GM12878 (cell line): ENCODE results near the gene ARHGAP6. TPM values are rescaled to one million over a fixed set of nuclear protein-coding genes. Genes with fewer than 3 reads are reported as not detected.

ENCODE experiments used
- ATAC-seq: fragments of 200-7000 bp; cut with Tn5 transposase; 3 replicates; pipeline ENCODE4 v1.9.1; 2020; ENCODE audit warnings: mild to moderate bottlenecking, moderate library complexity
- BruUV-seq: library from RNA; stranded (reverse); fragments of 400-500 nt; replicated peaks from 2 replicates; lab custom pipeline; 2021; lab: Mats Ljungman, UMichigan
- CTCF ChIA-PET: fragments of 300-600 bp; sonication (Branson Sonifier 250); formaldehyde crosslinking; extraction: SDS; loops from one replicate; lab custom pipeline; 2021; ENCODE audit warnings: inconsistent platforms; lab: Yijun Ruan, JAX
- POLR2A ChIA-PET: fragments of 350-600 bp; formaldehyde crosslinking; extraction: SDS; loops from one replicate; lab custom pipeline; 2021; ENCODE audit warnings: inconsistent platforms; lab: Charles Lee
- RAD21 ChIA-PET: fragments of 300-600 bp; sonication (Branson Sonifier 250); formaldehyde crosslinking; loops from one replicate; lab custom pipeline; 2023; ENCODE audit warnings: antibody characterized with exemption; ENCODE audit not compliant: unreplicated experiment; lab: Charles Lee
- SMC1A ChIA-PET: fragments of 300-600 bp; sonication (Branson Sonifier 250); formaldehyde crosslinking; loops from one replicate; lab custom pipeline; 2023; ENCODE audit not compliant: unreplicated experiment, uncharacterized antibody; lab: Charles Lee
- DNase-seq: peaks from one replicate; pipeline ENCODE4 v3.0.0-alpha.2; 2011; ENCODE audit warnings: low read depth, low spot score
- FAIRE-seq: peaks from 3 replicates; lab custom pipeline; 2011; peaks lifted over from hg19 to GRCh38; lab: Jason Lieb, UNC
- H2AFZ ChIP-seq: 2 replicates; pipeline ENCODE4 v1.6.0; 2011; ENCODE audit warnings: low read depth, low read length, control low read depth; ENCODE audit not compliant: control insufficient read depth
- H3K27ac ChIP-seq: 2 replicates; pipeline ENCODE4 v1.5.1; 2011; ENCODE audit warnings: control low read depth; ENCODE audit not compliant: control insufficient read depth, insufficient read depth
- H3K27me3 ChIP-seq, 2 experiments: replicated peaks in 1 of 2; 2 replicates each; pipeline versions ENCODE4 v1.6.0 to v1.6.1; 2011; ENCODE audit warnings: low read length in 1 of 2; ENCODE audit not compliant: control insufficient read depth in 2 of 2, insufficient read depth in 2 of 2
- H3K36me3 ChIP-seq, 2 experiments: 2 replicates each; pipeline ENCODE4 v1.5.1; 2011; ENCODE audit warnings: low read length in 1 of 2; ENCODE audit not compliant: control insufficient read depth in 2 of 2, insufficient read depth in 2 of 2
- H3K4me1 ChIP-seq: 2 replicates; pipeline ENCODE4 v1.6.1; 2011; ENCODE audit warnings: mild to moderate bottlenecking, low read length, moderate library complexity, mixed read lengths; ENCODE audit not compliant: control insufficient read depth, insufficient read depth
- H3K4me2 ChIP-seq: 2 replicates; pipeline ENCODE4 v1.6.0; 2011; ENCODE audit warnings: control low read depth; ENCODE audit not compliant: control insufficient read depth, insufficient read depth
- H3K4me3 ChIP-seq: fragments of 200-600 bp; sonication (generic); 2 replicates; pipeline ENCODE4 v1.5.1; 2016
- H3K79me2 ChIP-seq: 2 replicates; pipeline ENCODE4 v1.6.0; 2011; ENCODE audit warnings: low read length; ENCODE audit not compliant: control insufficient read depth, insufficient read depth
- H3K9ac ChIP-seq: 2 replicates; pipeline ENCODE4 v1.8.0; 2011; ENCODE audit warnings: low read length, control low read depth, mixed read lengths; ENCODE audit not compliant: control insufficient read depth, insufficient read depth
- H3K9me3 ChIP-seq: replicated peaks from 3 replicates; pipeline ENCODE4 v1.5.1; 2011; ENCODE audit warnings: mild to moderate bottlenecking, low read length; ENCODE audit not compliant: control insufficient read depth, insufficient read depth
- H4K20me1 ChIP-seq: 2 replicates; pipeline ENCODE4 v1.6.0; 2011; ENCODE audit not compliant: control insufficient read depth, insufficient read depth
- BRCA1 ChIP-seq: IDR thresholded peaks from 2 replicates; pipeline ENCODE4 v1.6.1; 2011; ENCODE audit warnings: low read depth, low read length, improper control_type of control experiment
- GATAD2B ChIP-seq: fragments of 450-650 bp; conservative IDR thresholded peaks from 2 replicates; pipeline ENCODE4 v1.6.1; 2017; ENCODE audit warnings: low read depth, mild to moderate bottlenecking, moderate library complexity
- HDAC6 ChIP-seq: fragments of 200-600 bp; sonication (generic); IDR thresholded peaks from one replicate; pipeline ENCODE4 v1.8.0; 2017; ENCODE audit warnings: antibody characterized with exemption; ENCODE audit not compliant: unreplicated experiment
- JUND ChIP-seq: IDR thresholded peaks from 2 replicates; pipeline ENCODE4 v1.6.1; 2012; ENCODE audit warnings: low read depth, mild to moderate bottlenecking, low read length, improper control_type of control experiment, moderate library complexity
- MXI1 ChIP-seq: fragments of 150-350 bp; IDR thresholded peaks from 2 replicates; pipeline ENCODE4 v1.6.1; 2011; ENCODE audit warnings: low read depth, mild to moderate bottlenecking, inconsistent platforms, low read length, improper control_type of control experiment
- SMARCA5 ChIP-seq: fragments of 450-650 bp; IDR thresholded peaks from 2 replicates; pipeline ENCODE4 v1.6.1; 2017; ENCODE audit warnings: mild to moderate bottlenecking
- WRNIP1 ChIP-seq: IDR thresholded peaks from 2 replicates; pipeline ENCODE4 v1.6.1; 2011; ENCODE audit warnings: low read depth, low read length, improper control_type of control experiment, borderline replicate concordance
- WGBS: methylation state at CpG from one replicate; pipeline ENCODE4 v1.1.6; 2016; ENCODE audit warnings: low lambda C conversion rate; ENCODE audit not compliant: insufficient replicate concordance, insufficient coverage; ENCODE audit errors: missing lambda C conversion rate; 5-methylcytosine and 5-hydroxymethylcytosine counted together
- in situ Hi-C: fragments of 300-500 bp; cut with MboI; formaldehyde crosslinking; loops from 9 replicates; pipeline ENCODE4 v1.14.3; 2018; ENCODE audit warnings: mixed read lengths
- intact Hi-C: fragments of 100-400 bp; cut with micrococcal nuclease; formaldehyde crosslinking; loops from one replicate; pipeline ENCODE4 v1.14.2; 2022; ENCODE audit not compliant: unreplicated experiment
- polyA plus RNA-seq, 11 experiments: library from polyadenylated mRNA; depleted of rRNA in 4 of 11; unstranded in 6 of 11; stranded (reverse) in 5 of 11; fragments of >200 nt; fragmentation: Nextera tagmentation in 4 of 11; fragmentation: Illumina TruSeq in 1 of 11; extraction: Ambion mirVana in 4 of 11; extraction: Trizol in 1 of 11; gene quantifications; 1 replicate in 1 of 11; 2 replicates in 10 of 11; pipeline versions ENCODE4 v1.2.1 to v1.2.3, GENCODE V29; 2011 to 2016; ENCODE audit warnings: inconsistent platforms in 2 of 11, missing spikeins in 2 of 11, low read depth in 1 of 11
- total RNA-seq, 4 experiments: library from RNA; depleted of rRNA in 3 of 4; stranded (reverse); fragments of >200 nt in 3 of 4; fragmentation: Illumina TruSeq in 1 of 4; extraction: Trizol in 1 of 4; gene quantifications; 2 replicates each; pipeline versions ENCODE4 v1.2.1 to v1.2.3, GENCODE V29; 2013 to 2021

ARHGAP6 gene
- total and polyA plus RNA-seq, 10 of the 15 experiments (the other 5 are each of a cell fraction or from before 2014, with no cell fraction given) = 0.20 to 1.8 (median 0.76) TPM

GRCh38 chrX:11393949-11394654 lies 271.6 kb downstream of the ARHGAP6 start:
- ATAC-seq (no peak), DNase-seq (no peak), FAIRE-seq (no peak)
- no peaks in the 10 kb centered on the region for H3K79me2 ChIP-seq
- H3K9me3 ChIP-seq = no peaks in the 10 kb centered on the region
- SMC1A ChIA-PET = no interaction called here
- CTCF ChIA-PET = interaction anchor here (1.2 to 1.3 kb wide), 2 partner anchors 13 to 137 kb away, joined by 4 to 7 read pairs; no protein-coding TSS in a partner anchor
- H3K9ac ChIP-seq = no peak overlapping the region
- RAD21 ChIA-PET = interaction anchor here (1.4 kb wide), 1 partner anchor 13 kb away, joined by 4 read pairs; no protein-coding TSS in a partner anchor
- no peaks in the 10 kb centered on the region for H4K20me1 ChIP-seq
- no peaks in the 10 kb centered on the region for H3K27me3 ChIP-seq
- no TSS peak for BruUV-seq
- POLR2A ChIA-PET = no interaction called here
- no peaks in the 10 kb centered on the region for H3K4me1 ChIP-seq
- TF ChIP-seq HDAC6 (no peak), BRCA1 (no peak), GATAD2B (no peak)
- TF ChIP-seq, all 136 proteins: peak for 0
- in situ Hi-C loops = no loop called here
- Histone ChIP-seq H2AFZ (no peak overlapping the region), H3K4me3 (no peak overlapping the region), H3K4me2 (no peak overlapping the region), H3K36me3 (no peaks in the 10 kb centered on the region), H3K27ac (no peak overlapping the region)
- 75% methylated on average over 2 of the region's 2 CpGs for WGBS
- intact Hi-C loops = no loop called here

- H2AFZ ChIP-seq = no peak overlapping the region
- POLR2A ChIA-PET = no interaction called here
- no peak overlapping the region for H3K9ac ChIP-seq
- TF ChIP-seq JUND = no peak
- TF ChIP-seq WRNIP1 = no peak
- no peak for TF ChIP-seq SMARCA5
- TF ChIP-seq MXI1 = no peak
- TF ChIP-seq, all 136 proteins: peak for 0
- ChIA-PET SMC1A (interaction anchor here (1.0 kb wide), 1 partner anchor 63 kb away, joined by 3 read pairs; no protein-coding TSS in a partner anchor), CTCF (no interaction called here), RAD21 (no interaction called here)
- Histone ChIP-seq H3K4me1 (no peaks in the 10 kb centered on the region), H3K36me3 (no peaks in the 10 kb centered on the region), H3K4me2 (no peak overlapping the region), H3K27ac (no peak overlapping the region), H3K27me3 (no peaks in the 10 kb centered on the region), H4K20me1 (no peaks in the 10 kb centered on the region), H3K79me2 (no peaks in the 10 kb centered on the region), H3K4me3 (no peak overlapping the region), H3K9me3 (no peaks in the 10 kb centered on the region)
- no peak for ATAC-seq
- no peak for DNase-seq
- no peak for FAIRE-seq
- 44% methylated on average over 3 of the region's 3 CpGs for WGBS
- in situ Hi-C loops (no loop called here), intact Hi-C loops (no loop called here)
- no TSS peak for BruUV-seq
These were observed 278.9 kb downstream of the ARHGAP6 start for GRCh38 chrX:11386812-11387211.
